PC-3 (cell line): ENCODE results near the gene ELF4. TPM values are rescaled to one million over a fixed set of nuclear protein-coding genes. Genes with fewer than 3 reads are reported as not detected.

Experiments
- ATAC-seq: fragments of 200-7000 bp; cut with Tn5 transposase; 2 replicates; pipeline ENCODE4 v1.9.1; 2020; ENCODE audit warnings: mild to moderate bottlenecking, moderate library complexity
- BruUV-seq: library from RNA; stranded (reverse); fragments of 400-500 nt; replicated peaks from 2 replicates; lab custom pipeline; 2021; lab: Mats Ljungman, UMichigan
- CTCF ChIA-PET: fragments of 300-600 bp; sonication (Branson Sonifier 250); formaldehyde crosslinking; loops from one replicate; lab custom pipeline; 2022; ENCODE audit warnings: antibody characterized with exemption; lab: Charles Lee
- POLR2A ChIA-PET: fragments of 300-600 bp; sonication (Branson Sonifier 250); formaldehyde crosslinking; loops from one replicate; lab custom pipeline; 2022; ENCODE audit warnings: antibody characterized with exemption; ENCODE audit not compliant: unreplicated experiment; lab: Charles Lee
- DNase-seq: peaks from one replicate; pipeline ENCODE4 v3.0.0-alpha.2; 2015
- H2AFZ ChIP-seq: fragments of 300-600 bp; sonication (generic); 2 replicates; pipeline ENCODE4 v1.6.0; 2016; ENCODE audit warnings: antibody characterized with exemption, low read length
- H3F3A ChIP-seq: fragments of 300-600 bp; sonication (generic); one replicate; pipeline ENCODE4 v1.6.0; 2017; ENCODE audit warnings: antibody characterized with exemption, low read length, control low read depth, mild to moderate bottlenecking; ENCODE audit not compliant: unreplicated experiment
- H3K27ac ChIP-seq: fragments of 300-600 bp; sonication (generic); 2 replicates; pipeline ENCODE4 v1.5.1; 2016; ENCODE audit warnings: mild to moderate bottlenecking, low read length
- H3K27me3 ChIP-seq: fragments of 300-600 bp; sonication (generic); 2 replicates; pipeline ENCODE4 v1.6.1; 2016; ENCODE audit warnings: low read length, mixed read lengths
- H3K36me3 ChIP-seq: fragments of 300-600 bp; sonication (generic); 2 replicates; pipeline ENCODE4 v1.6.1; 2016; ENCODE audit warnings: low read depth, mixed run types, low read length, mixed read lengths
- H3K4me1 ChIP-seq: fragments of 300-600 bp; sonication (generic); 2 replicates; pipeline ENCODE4 v1.5.1; 2016; ENCODE audit warnings: low read length; ENCODE audit not compliant: insufficient read depth
- H3K4me2 ChIP-seq: fragments of 300-600 bp; sonication (generic); 2 replicates; pipeline ENCODE4 v1.6.0; 2016; ENCODE audit warnings: low read length
- H3K4me3 ChIP-seq: fragments of 300-600 bp; sonication (generic); 2 replicates; pipeline ENCODE4 v1.5.1; 2016; ENCODE audit warnings: mild to moderate bottlenecking, low read length, mixed read lengths
- H3K79me2 ChIP-seq: fragments of 300-600 bp; sonication (generic); 2 replicates; pipeline ENCODE4 v1.6.1; 2017; ENCODE audit warnings: low read length, mixed read lengths
- H3K9ac ChIP-seq: fragments of 300-600 bp; sonication (generic); 2 replicates; pipeline ENCODE4 v1.6.0; 2016; ENCODE audit warnings: mild to moderate bottlenecking, low read length
- H3K9me2 ChIP-seq: fragments of 300-600 bp; sonication (generic); replicated peaks from 2 replicates; pipeline ENCODE4 v1.6.1; 2016; ENCODE audit warnings: mixed run types, low read length, mixed read lengths
- H3K9me3 ChIP-seq: fragments of 300-600 bp; sonication (generic); 2 replicates; pipeline ENCODE4 v1.6.1; 2016; ENCODE audit warnings: low read length, mixed read lengths
- H4K20me1 ChIP-seq: fragments of 300-600 bp; sonication (generic); 2 replicates; pipeline ENCODE4 v1.6.1; 2016; ENCODE audit warnings: low read length, mixed read lengths
- CTCF ChIP-seq: fragments of 300-600 bp; sonication (generic); conservative IDR thresholded peaks from 2 replicates; pipeline ENCODE4 v1.5.1; 2017; ENCODE audit warnings: antibody characterized with exemption, low read depth, mild to moderate bottlenecking, low read length
- EZH2 ChIP-seq: fragments of 300-600 bp; sonication (generic); IDR thresholded peaks from one replicate; pipeline ENCODE4 v1.6.1; 2017; ENCODE audit warnings: antibody characterized with exemption, mild to moderate bottlenecking, low read length; ENCODE audit not compliant: unreplicated experiment
- EZH2phosphoT487 ChIP-seq: fragments of 300-600 bp; sonication (generic); IDR thresholded peaks from 2 replicates; pipeline ENCODE4 v1.6.1; 2018; ENCODE audit warnings: mild to moderate bottlenecking, antibody characterized with exemption, low read length, borderline replicate concordance
- intact Hi-C: fragments of 100-400 bp; cut with micrococcal nuclease; formaldehyde crosslinking; loops from 2 replicates; pipeline ENCODE4 v1.9.0; 2023
- total RNA-seq: library from RNA; depleted of rRNA; stranded (reverse); fragments of >200 nt; gene quantifications from 2 replicates; pipeline ENCODE4 v1.2.3, GENCODE V29; 2014

The ELF4 gene
- total RNA-seq, 1 experiment from 2014 or later = 23.4 TPM

GRCh38 chrX:130084631-130085237 lies 25.6 kb downstream of the ELF4 start:
- Histone ChIP-seq H3K4me1 (no peaks in the 10 kb centered on the region), H3K27me3 (no peaks in the 10 kb centered on the region), H3F3A (no peaks in the 10 kb centered on the region), H3K36me3 (0 out of 2 replicates have a peak, but pooled peaks cover 3% of the 10 kb centered on the region), H3K9me2 (no peaks in the 10 kb centered on the region), H3K9ac (no peak overlapping the region), H4K20me1 (no peaks in the 10 kb centered on the region), H3K9me3 (no peaks in the 10 kb centered on the region), H3K79me2 (0 out of 2 replicates have a peak, but pooled peaks cover 5% of the 10 kb centered on the region), H3K4me2 (no peak overlapping the region), H2AFZ (no peak overlapping the region), H3K4me3 (no peak overlapping the region), H3K27ac (no peak overlapping the region)
- DNase-seq (no peak), ATAC-seq (no peak)
- BruUV-seq = no TSS peak
- intact Hi-C loops = no loop called here
- TF ChIP-seq EZH2 = no peak
- TF ChIP-seq CTCF = no peak
- no peak for TF ChIP-seq EZH2phosphoT487
- ChIA-PET CTCF (no interaction called here), POLR2A (no interaction called here)

- H3F3A ChIP-seq = no peaks in the 10 kb centered on the region
- H3K9me2 ChIP-seq = no peaks in the 10 kb centered on the region
- CTCF ChIA-PET = no interaction called here
- DNase-seq = no peak
- H3K4me2 ChIP-seq = no peak overlapping the region
- H3K27me3 ChIP-seq = no peaks in the 10 kb centered on the region
- intact Hi-C loops = no loop called here
- ATAC-seq = no peak
- H3K79me2 ChIP-seq = 0 out of 2 replicates have a peak, but pooled peaks cover 5% of the 10 kb centered on the region
- POLR2A ChIA-PET = no interaction called here
- no peak for TF ChIP-seq CTCF
- TF ChIP-seq EZH2 = no peak
- TF ChIP-seq EZH2phosphoT487 = no peak
- H3K9ac ChIP-seq = no peak overlapping the region
- no peaks in the 10 kb centered on the region for H3K4me1 ChIP-seq
- H3K9me3 ChIP-seq = no peaks in the 10 kb centered on the region
- no peak overlapping the region for H3K4me3 ChIP-seq
- BruUV-seq = no TSS peak
- H3K36me3 ChIP-seq = 0 out of 2 replicates have a peak, but pooled peaks cover 3% of the 10 kb centered on the region
- H4K20me1 ChIP-seq = no peaks in the 10 kb centered on the region
- no peak overlapping the region for H2AFZ ChIP-seq
- H3K27ac ChIP-seq = no peak overlapping the region
These were observed 26.5 kb downstream of the ELF4 start for GRCh38 chrX:130083656-130084382.

GRCh38 chrX:130083107-130083490 lies 27.2 kb downstream of the ELF4 start:
- Histone ChIP-seq H3K27me3 (no peaks in the 10 kb centered on the region), H3F3A (no peaks in the 10 kb centered on the region), H3K27ac (no peak overlapping the region), H3K9me2 (no peaks in the 10 kb centered on the region), H2AFZ (no peak overlapping the region), H3K9me3 (no peaks in the 10 kb centered on the region), H3K4me2 (no peak overlapping the region), H3K36me3 (0 out of 2 replicates have a peak, but pooled peaks cover 3% of the 10 kb centered on the region), H3K79me2 (0 out of 2 replicates have a peak, but pooled peaks cover 5% of the 10 kb centered on the region), H3K9ac (no peak overlapping the region), H3K4me3 (no peak overlapping the region), H3K4me1 (no peaks in the 10 kb centered on the region), H4K20me1 (no peaks in the 10 kb centered on the region)
- POLR2A ChIA-PET = no interaction called here
- DNase-seq (no peak), ATAC-seq (no peak)
- BruUV-seq = no TSS peak
- intact Hi-C loops = no loop called here
- TF ChIP-seq EZH2phosphoT487 (no peak), EZH2 (no peak)
- CTCF ChIA-PET = no interaction called here
